Measurements from ENCODE around the gene SOWAHA. TPM values are rescaled to one million over a fixed set of nuclear protein-coding genes. Genes with fewer than 3 reads are reported as not detected.

Gene SOWAHA
- total and polyA plus RNA-seq, 2 of the 4 experiments (the other 2 are of a cell fraction), result 0.03 TPM; not detected in 1

GRCh38 chr5:132820162-132820754, 7.2 kb downstream of the SOWAHA start:
- in situ Hi-C loops (cut with MboI; ENCODE audit: low sequenced_read_pairs), result no loop called here
- CTCF ChIA-PET, result interaction anchor here (0.6 to 2.7 kb wide), 15 partner anchors 8 to 142 kb away, joined by 3 to 22 read pairs (median 3); partner anchors contain the start of gene KIF3A
- Histone ChIP-seq H3K18ac (ENCODE audit: low read depth, low read length) (no peak overlapping the region), H3K9me1 (ENCODE audit: insufficient read depth, low read length) (no peaks in the 10 kb centered on the region), H3K4me2 (ENCODE audit: low read depth, low read length) (no peak overlapping the region), H3K27me3 (ENCODE audit: control insufficient read depth, insufficient read depth, low read length) (no peaks in the 10 kb centered on the region), H4K5ac (ENCODE audit: low read depth, low read length) (peak overlapping the region; percentile 39; the same call in 1 of the 2 replicates), H2AK5ac (ENCODE audit: low read depth, low read length) (no peak overlapping the region), H2BK20ac (ENCODE audit: low read depth, low read length) (no peak overlapping the region), H2BK120ac (ENCODE audit: low read depth, low read length) (peak overlapping the region; percentile 71; the same call in 1 of the 2 replicates), H2BK15ac (ENCODE audit: low read depth, low read length) (no peak overlapping the region), H4K8ac (ENCODE audit: low read depth in 2 of 2, low read length in 2 of 2) (peak overlapping the region in 1 of 2 experiments; percentile 83; a peak in 1 of 4 replicates), H4K91ac (ENCODE audit: insufficient read depth, low read depth, low read length) (peak overlapping the region; percentile 89), H2BK5ac (ENCODE audit: low read depth, low read length, poor library complexity, severe bottlenecking) (no peak overlapping the region), H3K4me3 (ENCODE audit: insufficient read depth, low read depth, low read length) (no peak overlapping the region), H3K27ac (ENCODE audit: insufficient read depth, low read length) (peak overlapping the region; percentile 5; the same call in 1 of the 2 replicates), H2AK9ac (replicated peaks; ENCODE audit: low read depth, low read length, poor library complexity) (peak overlapping the region; percentile 90), H4K20me1 (ENCODE audit: insufficient read depth, low read length) (no peaks in the 10 kb centered on the region), H3K4ac (ENCODE audit: low read depth, low read length) (peak overlapping the region; percentile 71), H3K4me1 (ENCODE audit: control insufficient read depth, insufficient read depth, low read length) (peaks cover 8% of the 10 kb centered on the region), H3K9ac (ENCODE audit: low read depth, low read length) (peak overlapping the region; percentile 9; the same call in 1 of the 2 replicates), H3K14ac (replicated peaks; ENCODE audit: low read depth, low read length) (no peak overlapping the region), H2AFZ (replicated peaks; ENCODE audit: low read length, poor library complexity) (peak overlapping the region; percentile 91), H3K79me1 (ENCODE audit: low read depth in 1 of 2, low read length in 2 of 2) (no peaks in the 10 kb centered on the region), H3K23ac (ENCODE audit: low read depth, low read length) (no peak overlapping the region), H3K9me3 (ENCODE audit: control insufficient read depth, insufficient read depth, low read length) (no peaks in the 10 kb centered on the region), H3K56ac (ENCODE audit: extremely low read depth, insufficient read depth, low read length) (no peak overlapping the region), H3K36me3 (ENCODE audit: control insufficient read depth, insufficient read depth, low read length) (peaks cover 6% of the 10 kb centered on the region; the same call in 1 of the 2 replicates)
- WGBS, 2 experiments (ENCODE audit: extremely low coverage in 2 of 2, insufficient read length in 1 of 2), result 5% methylated on average over 7 of the region's 15 CpGs; no CpG with 5 or more reads in 1 of the 2 experiments
- ATAC-seq (ENCODE audit: low read depth) (peak; percentile 71), DNase-seq (peak; percentile 90)
- BruUV-seq (replicated peaks), result no TSS peak
- intact Hi-C loops (cut with micrococcal nuclease), result loop anchor here (1.0 to 5.0 kb wide), 6 partner anchors 43 to 435 kb away; partner anchors contain the start of gene SEPTIN8
- peak; percentile 90 for TF ChIP-seq SMC3 (IDR thresholded peaks at IDR 0.05; ENCODE audit: low read depth, low read length)
- TF ChIP-seq MXI1 (IDR thresholded peaks at IDR 0.05; ENCODE audit: borderline replicate concordance, low read depth, low read length), result no peak
- no peak for TF ChIP-seq CHD1 (IDR thresholded peaks at IDR 0.05; ENCODE audit: low read depth, low read length)
- peak; percentile 92 for TF ChIP-seq RAD21 (IDR thresholded peaks at IDR 0.05; ENCODE audit: low read length)
- TF ChIP-seq RCOR1 (IDR thresholded peaks at IDR 0.05; ENCODE audit: insufficient replicate concordance, low read length), result no peak
- peak; percentile 90 for TF ChIP-seq CTCF (conservative IDR thresholded peaks at IDR 0.05; ENCODE audit: low read depth, low read length)
- dilution Hi-C loops (cut with HindIII; ENCODE audit: low sequenced_read_pairs, unreplicated experiment), result no loop called here
- POLR2A ChIA-PET (ENCODE audit: unreplicated experiment), result interaction anchor here (0.6 to 0.7 kb wide), 2 partner anchors 8 to 53 kb away, joined by 5 to 10 read pairs; no protein-coding TSS in a partner anchor
